ENCODE data around the gene SIN3A. TPM values are rescaled to one million over a fixed set of nuclear protein-coding genes. Genes with fewer than 3 reads are reported as not detected.
A peak's percentile ranks its signal among the peaks of the same experiment; 100 is the strongest.
"Not testable (repeated sequence)": the region's sequence is repeated elsewhere in the genome, so short reads cannot be mapped to it uniquely, and the experiment has no call there.

Gene SIN3A
- total RNA-seq, 2 donors from 2014 or later: 166 to 169 TPM

GRCh38 chr15:75455424-75455981 lies 4.0 kb upstream of the SIN3A start:
- H3K27ac Mint-ChIP-seq: peak overlapping the region; percentile 96
- H3K4me1 Mint-ChIP-seq: peaks cover 23% of the 10 kb centered on the region
- H3K27me3 Mint-ChIP-seq: no peaks in the 10 kb centered on the region
- peak overlapping the region; percentile 98 for H3K4me3 Mint-ChIP-seq
- DNase-seq: peak; percentile 80 to 84 (median 81)
- ATAC-seq: peak; percentile 8
- H3K9me3 ChIP-seq (ENCODE audit: control insufficient read depth, low read length, poor library complexity, severe bottlenecking): no peaks in the 10 kb centered on the region
- H3K36me3 Mint-ChIP-seq (ENCODE audit: low read depth): no peaks in the 10 kb centered on the region

GRCh38 chr15:75454471-75455378 lies 3.2 kb upstream of the SIN3A start:
- peak overlapping the region; percentile 96 for H3K27ac Mint-ChIP-seq
- ATAC-seq: peak; percentile 6
- H3K9me3 ChIP-seq (ENCODE audit: control insufficient read depth, low read length, poor library complexity, severe bottlenecking): no peaks in the 10 kb centered on the region
- H3K27me3 Mint-ChIP-seq: no peaks in the 10 kb centered on the region
- H3K4me1 Mint-ChIP-seq: peaks cover 29% of the 10 kb centered on the region
- H3K4me3 Mint-ChIP-seq: peak overlapping the region; percentile 98
- peak; percentile 83 to 85 (median 84) for DNase-seq
- no peaks in the 10 kb centered on the region for H3K36me3 Mint-ChIP-seq (ENCODE audit: low read depth)

- no peaks in the 10 kb centered on the region for H3K9me3 ChIP-seq (ENCODE audit: control insufficient read depth, low read length, poor library complexity, severe bottlenecking)
- H3K27ac Mint-ChIP-seq: peak overlapping the region; percentile 96
- DNase-seq (peak; percentile 92 to 97 (median 96)), ATAC-seq (peak; percentile 45)
- peaks cover 34% of the 10 kb centered on the region for H3K4me1 Mint-ChIP-seq
- H3K36me3 Mint-ChIP-seq (ENCODE audit: low read depth): no peaks in the 10 kb centered on the region
- peak overlapping the region; percentile 98 for H3K4me3 Mint-ChIP-seq
- no peaks in the 10 kb centered on the region for H3K27me3 Mint-ChIP-seq
Measured at GRCh38 chr15:75453703-75454470, 2.4 kb upstream of the SIN3A start.

GRCh38 chr15:75452865-75453702 lies 1.6 kb upstream of the SIN3A start:
- DNase-seq (peak; percentile 17 to 29 (median 19)), ATAC-seq (no peak)
- H3K36me3 Mint-ChIP-seq (ENCODE audit: low read depth): no peaks in the 10 kb centered on the region
- H3K4me3 Mint-ChIP-seq: peak overlapping the region; percentile 98
- H3K9me3 ChIP-seq (ENCODE audit: control insufficient read depth, low read length, poor library complexity, severe bottlenecking): no peaks in the 10 kb centered on the region
- H3K27me3 Mint-ChIP-seq: no peaks in the 10 kb centered on the region
- H3K27ac Mint-ChIP-seq: peak overlapping the region; percentile 96
- H3K4me1 Mint-ChIP-seq: peaks cover 38% of the 10 kb centered on the region

- Mint-ChIP-seq H3K27me3 (no peaks in the 10 kb centered on the region), H3K27ac (peak overlapping the region; percentile 96), H3K4me1 (peaks cover 44% of the 10 kb centered on the region), H3K4me3 (peak overlapping the region; percentile 98), H3K36me3 (ENCODE audit: low read depth) (no peaks in the 10 kb centered on the region)
- DNase-seq (peak; percentile 62 to 70 (median 64)), ATAC-seq (peak; percentile 17)
- no peaks in the 10 kb centered on the region for H3K9me3 ChIP-seq (ENCODE audit: control insufficient read depth, low read length, poor library complexity, severe bottlenecking)
Measured at GRCh38 chr15:75452364-75452864, 924 bp upstream of the SIN3A start.

GRCh38 chr15:75451202-75451673 lies 252 bp downstream of the SIN3A start:
- H3K4me3 Mint-ChIP-seq: peak overlapping the region; percentile 98
- no peaks in the 10 kb centered on the region for H3K9me3 ChIP-seq (ENCODE audit: control insufficient read depth, low read length, poor library complexity, severe bottlenecking)
- H3K27ac Mint-ChIP-seq: peak overlapping the region; percentile 96
- H3K4me1 Mint-ChIP-seq: peaks cover 49% of the 10 kb centered on the region
- DNase-seq (no peak), ATAC-seq (no peak)
- no peaks in the 10 kb centered on the region for H3K27me3 Mint-ChIP-seq
- no peaks in the 10 kb centered on the region for H3K36me3 Mint-ChIP-seq (ENCODE audit: low read depth)

- H3K4me1 Mint-ChIP-seq: peaks cover 52% of the 10 kb centered on the region
- no peaks in the 10 kb centered on the region for H3K36me3 Mint-ChIP-seq (ENCODE audit: low read depth)
- peak overlapping the region; percentile 98 for H3K4me3 Mint-ChIP-seq
- peak overlapping the region; percentile 96 for H3K27ac Mint-ChIP-seq
- no peaks in the 10 kb centered on the region for H3K9me3 ChIP-seq (ENCODE audit: control insufficient read depth, low read length, poor library complexity, severe bottlenecking)
- DNase-seq (peak; percentile 88 to 97 (median 95)), ATAC-seq (peak; percentile 41)
- H3K27me3 Mint-ChIP-seq: no peaks in the 10 kb centered on the region
Measured at GRCh38 chr15:75450307-75451201, 936 bp downstream of the SIN3A start.

GRCh38 chr15:75449585-75450306 lies 1.7 kb downstream of the SIN3A start:
- ATAC-seq (no peak), DNase-seq (no peak)
- peak overlapping the region; percentile 98 for H3K4me3 Mint-ChIP-seq
- no peaks in the 10 kb centered on the region for H3K36me3 Mint-ChIP-seq (ENCODE audit: low read depth)
- H3K27me3 Mint-ChIP-seq: no peaks in the 10 kb centered on the region
- peaks cover 52% of the 10 kb centered on the region for H3K4me1 Mint-ChIP-seq
- H3K9me3 ChIP-seq (ENCODE audit: control insufficient read depth, low read length, poor library complexity, severe bottlenecking): no peaks in the 10 kb centered on the region
- H3K27ac Mint-ChIP-seq: peak overlapping the region; percentile 96

GRCh38 chr15:75448171-75448570 lies 3.3 kb downstream of the SIN3A start:
- Mint-ChIP-seq H3K27ac (peak overlapping the region; percentile 65), H3K4me1 (peaks cover 55% of the 10 kb centered on the region)
- ATAC-seq; H3K27me3 Mint-ChIP-seq; H3K4me3 Mint-ChIP-seq; H3K36me3 Mint-ChIP-seq (ENCODE audit: low read depth); H3K9me3 ChIP-seq (ENCODE audit: control insufficient read depth, low read length, poor library complexity, severe bottlenecking); DNase-seq: not testable (repeated sequence)

- Mint-ChIP-seq H3K27ac (peak overlapping the region; percentile 37), H3K4me3 (peak overlapping the region; percentile 71), H3K36me3 (ENCODE audit: low read depth) (no peaks in the 10 kb centered on the region), H3K27me3 (no peaks in the 10 kb centered on the region), H3K4me1 (peaks cover 47% of the 10 kb centered on the region)
- no peak for DNase-seq
- no peaks in the 10 kb centered on the region for H3K9me3 ChIP-seq (ENCODE audit: control insufficient read depth, low read length, poor library complexity, severe bottlenecking)
- no peak for ATAC-seq
Measured at GRCh38 chr15:75446151-75446550, 5.3 kb downstream of the SIN3A start.

- H3K4me3 Mint-ChIP-seq: peak overlapping the region; percentile 19
- peaks cover 45% of the 10 kb centered on the region for H3K4me1 Mint-ChIP-seq
- H3K27me3 Mint-ChIP-seq; DNase-seq; ATAC-seq; H3K36me3 Mint-ChIP-seq (ENCODE audit: low read depth); H3K9me3 ChIP-seq (ENCODE audit: control insufficient read depth, low read length, poor library complexity, severe bottlenecking): not testable (repeated sequence)
- peak overlapping the region; percentile 37 for H3K27ac Mint-ChIP-seq
Measured at GRCh38 chr15:75445324-75445723, 6.2 kb downstream of the SIN3A start.

Data from T-helper 17 cell (primary cell).